Thoracic aorta (tissue), 2 donors: Measurements from ENCODE around the gene HMG20A. TPM values are rescaled to one million over a fixed set of nuclear protein-coding genes. Genes with fewer than 3 reads are reported as not detected.

Experiments
- ATAC-seq: fragments of 150-250 bp; one replicate; pipeline ENCODE4 v1.8.0; 2017; ENCODE audit warnings: low read depth; ENCODE audit not compliant: insufficient number of reproducible peaks, low FRiP score
- DNase-seq: peaks from one replicate; pipeline ENCODE4 v3.0.0-alpha.2; 2020; ENCODE audit warnings: low spot score
- H3K27ac ChIP-seq, 2 donors: fragments of 200-600 bp; sonication (generic); 1 replicate in 1 of 2; 2 replicates in 1 of 2; pipeline ENCODE4 v1.5.1; 2016; ENCODE audit warnings: mild to moderate bottlenecking in 2 of 2, moderate library complexity in 2 of 2
- H3K27me3 ChIP-seq: fragments of 200-600 bp; sonication (generic); replicated peaks from 2 replicates; pipeline ENCODE4 v1.6.0; 2016; ENCODE audit warnings: mild to moderate bottlenecking; ENCODE audit not compliant: insufficient read depth
- H3K36me3 ChIP-seq: fragments of 200-600 bp; sonication (generic); one replicate; pipeline ENCODE4 v1.5.1; 2016
- H3K4me1 ChIP-seq, 2 donors: fragments of 200-600 bp; sonication (generic); 1 replicate in 1 of 2; 2 replicates in 1 of 2; pipeline versions ENCODE4 v1.5.1 to v1.6.0; 2016; ENCODE audit warnings: low read depth in 2 of 2, mild to moderate bottlenecking in 1 of 2; ENCODE audit not compliant: control insufficient read depth in 1 of 2
- H3K4me3 ChIP-seq: fragments of 200-600 bp; sonication (generic); 2 replicates; pipeline ENCODE4 v1.5.1; 2016; ENCODE audit warnings: mild to moderate bottlenecking
- H3K9me3 ChIP-seq: fragments of 200-600 bp; sonication (generic); 2 replicates; pipeline ENCODE4 v1.5.1; 2016
- CTCF ChIP-seq: fragments of 200-600 bp; sonication (generic); IDR thresholded peaks from one replicate; pipeline ENCODE4 v1.5.1; 2019; ENCODE audit warnings: antibody characterized with exemption
- total RNA-seq, 2 donors: library from RNA; depleted of rRNA; stranded (reverse); fragments of >200 nt; gene quantifications; one replicate each; pipeline versions ENCODE4 v1.1.0 to v1.2.3, GENCODE V29; 2016

HMG20A gene
- total RNA-seq, 2 donors from 2014 or later = 25.7 to 47.3 TPM

- no peak for DNase-seq
- H3K27me3 ChIP-seq = no peaks in the 10 kb centered on the region
- H3K27ac ChIP-seq = no peak overlapping the region
- no peak for ATAC-seq
- H3K4me1 ChIP-seq = peaks cover 4 to 8% of the 10 kb centered on the region in 2 donors
- no peak for TF ChIP-seq CTCF
- no peaks in the 10 kb centered on the region for H3K36me3 ChIP-seq
- no peak overlapping the region for H3K4me3 ChIP-seq
- no peaks in the 10 kb centered on the region for H3K9me3 ChIP-seq
Observed at GRCh38 chr15:77380033-77380432, 40.7 kb upstream of the HMG20A start.

DNA sequence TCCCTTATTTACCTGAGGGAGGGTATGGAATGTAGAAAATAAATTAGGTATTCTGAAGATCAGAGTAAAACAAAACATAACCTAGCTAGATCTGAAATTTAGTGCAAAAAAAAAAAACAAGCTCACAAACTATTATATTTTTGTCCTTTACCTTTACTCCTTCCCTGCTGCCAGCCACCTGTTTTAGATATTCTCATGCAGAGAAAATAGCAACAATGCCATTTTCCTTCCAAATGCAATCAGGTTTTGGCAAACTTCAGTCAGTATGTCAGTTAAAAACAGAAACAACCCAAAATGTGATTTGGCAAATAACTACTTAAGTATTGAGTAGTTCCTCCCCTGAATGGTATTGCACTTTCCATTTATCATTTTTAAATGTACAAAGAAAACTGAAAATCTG, 36.6 kb upstream of the HMG20A start:
- H3K4me3 ChIP-seq = no peak overlapping the region
- no peak overlapping the region for H3K27ac ChIP-seq
- DNase-seq = no peak
- ATAC-seq = no peak
- no peaks in the 10 kb centered on the region for H3K36me3 ChIP-seq
- TF ChIP-seq CTCF = no peak
- H3K27me3 ChIP-seq = no peaks in the 10 kb centered on the region
- no peaks in the 10 kb centered on the region for H3K9me3 ChIP-seq
- peaks cover 12 to 13% of the 10 kb centered on the region in 2 donors for H3K4me1 ChIP-seq

DNA sequence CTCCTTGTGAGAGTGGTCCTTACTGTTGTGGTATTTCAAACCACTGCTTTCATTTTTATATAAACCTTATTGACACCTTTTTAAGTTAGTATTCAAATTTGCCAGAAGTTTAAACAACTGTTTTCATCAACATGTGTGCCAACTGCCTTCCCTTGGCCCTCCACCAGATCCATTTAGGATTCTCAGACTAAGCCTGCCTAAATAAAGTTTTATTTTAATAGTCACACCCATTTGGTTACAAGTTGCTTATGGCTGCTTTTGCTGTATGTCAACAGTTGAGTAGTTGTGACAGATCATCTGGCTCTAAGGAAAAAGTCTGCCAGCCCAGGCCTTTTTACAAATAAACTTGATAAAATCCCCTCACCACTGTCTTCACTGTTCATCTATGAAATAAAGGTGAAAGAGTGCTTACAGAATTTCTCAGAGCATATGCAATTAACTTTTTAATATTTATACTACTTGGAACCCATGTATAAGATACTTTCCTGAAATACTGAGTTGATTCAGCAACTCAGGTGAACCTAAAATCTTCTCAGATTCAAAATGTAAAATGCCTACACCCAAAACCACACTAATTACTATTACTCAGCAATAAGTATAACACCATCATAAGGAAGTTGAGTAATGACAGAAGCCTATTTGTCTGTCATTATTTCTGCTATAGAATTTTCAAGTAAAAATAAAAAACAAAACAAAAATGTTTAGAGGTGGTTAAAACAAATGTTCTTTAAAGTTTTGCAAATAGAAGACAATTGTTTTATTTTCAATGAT, 35.9 kb upstream of the HMG20A start:
- DNase-seq = no peak
- Histone ChIP-seq H3K36me3 (no peaks in the 10 kb centered on the region), H3K27me3 (no peaks in the 10 kb centered on the region), H3K4me3 (no peak overlapping the region), H3K4me1 (peaks cover 12 to 13% of the 10 kb centered on the region in 2 donors), H3K9me3 (no peaks in the 10 kb centered on the region), H3K27ac (no peak overlapping the region)
- TF ChIP-seq CTCF = no peak
- ATAC-seq = no peak

- Histone ChIP-seq H3K9me3 (no peaks in the 10 kb centered on the region), H3K27ac (no peak overlapping the region), H3K4me3 (no peak overlapping the region), H3K4me1 (peaks cover 13 to 21% of the 10 kb centered on the region in 2 donors), H3K36me3 (no peaks in the 10 kb centered on the region), H3K27me3 (no peaks in the 10 kb centered on the region)
- DNase-seq (no peak), ATAC-seq (no peak)
- no peak for TF ChIP-seq CTCF
Observed at GRCh38 chr15:77386626-77387025, 34.1 kb upstream of the HMG20A start.

- H3K4me3 ChIP-seq = no peak overlapping the region
- H3K9me3 ChIP-seq = no peaks in the 10 kb centered on the region
- no peak overlapping the region for H3K27ac ChIP-seq
- H3K27me3 ChIP-seq = no peaks in the 10 kb centered on the region
- DNase-seq (no peak), ATAC-seq (no peak)
- peaks cover 13 to 23% of the 10 kb centered on the region in 2 donors for H3K4me1 ChIP-seq
- no peak for TF ChIP-seq CTCF
- H3K36me3 ChIP-seq = no peaks in the 10 kb centered on the region
Observed at GRCh38 chr15:77387365-77388105, 33.2 kb upstream of the HMG20A start.
